HG03159 (cell line): ENCODE measurements around the gene TFDP1.

Source experiments
- ATAC-seq: cut with Tn5 transposase; IDR thresholded peaks from one replicate; pipeline ENCODE4 v1.9.1; 2021; ENCODE audit warnings: mild to moderate bottlenecking, moderate library complexity; ENCODE audit not compliant: unreplicated experiment

Gene TFDP1, protein sequence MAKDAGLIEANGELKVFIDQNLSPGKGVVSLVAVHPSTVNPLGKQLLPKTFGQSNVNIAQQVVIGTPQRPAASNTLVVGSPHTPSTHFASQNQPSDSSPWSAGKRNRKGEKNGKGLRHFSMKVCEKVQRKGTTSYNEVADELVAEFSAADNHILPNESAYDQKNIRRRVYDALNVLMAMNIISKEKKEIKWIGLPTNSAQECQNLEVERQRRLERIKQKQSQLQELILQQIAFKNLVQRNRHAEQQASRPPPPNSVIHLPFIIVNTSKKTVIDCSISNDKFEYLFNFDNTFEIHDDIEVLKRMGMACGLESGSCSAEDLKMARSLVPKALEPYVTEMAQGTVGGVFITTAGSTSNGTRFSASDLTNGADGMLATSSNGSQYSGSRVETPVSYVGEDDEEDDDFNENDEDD

DNA sequence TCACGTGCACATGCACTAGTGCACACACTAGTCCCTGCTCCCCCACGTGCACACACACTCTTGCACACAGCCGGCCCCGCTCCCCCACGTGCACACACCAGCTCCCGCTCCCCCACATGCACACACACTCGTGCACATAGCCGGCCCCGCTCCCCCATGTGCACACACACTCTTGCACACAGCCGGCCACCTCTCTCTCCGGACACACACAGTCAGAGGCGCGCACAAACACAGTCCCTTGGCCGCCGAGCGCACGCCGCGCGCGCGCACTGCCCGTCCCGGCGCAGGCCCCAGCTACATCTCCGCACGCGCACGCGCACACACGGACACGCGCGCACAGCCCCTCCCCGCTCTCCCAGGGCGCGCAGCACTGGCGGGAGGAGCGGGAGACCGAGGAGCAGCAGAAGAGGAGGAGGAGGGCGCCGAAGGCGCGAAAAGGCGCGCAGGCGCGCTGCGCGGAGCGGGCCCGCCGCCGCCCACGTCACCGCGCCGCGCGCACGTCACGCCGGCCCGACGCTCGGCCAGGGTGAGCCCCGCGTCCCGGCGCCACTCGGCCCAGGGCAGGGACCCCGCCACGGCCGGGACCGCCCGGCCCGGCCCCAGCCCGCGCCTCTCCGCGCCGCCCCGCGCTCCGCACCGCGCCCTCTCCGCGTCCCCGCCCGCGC is at the start of gene TFDP1:
Gene TFDP1, plus strand, starts transcription at position 549 of the 665 bp plus-strand sequence. CDS start 1,085 bp downstream, outside the sequence.
- ATAC-seq = peak; percentile 83

DNA sequence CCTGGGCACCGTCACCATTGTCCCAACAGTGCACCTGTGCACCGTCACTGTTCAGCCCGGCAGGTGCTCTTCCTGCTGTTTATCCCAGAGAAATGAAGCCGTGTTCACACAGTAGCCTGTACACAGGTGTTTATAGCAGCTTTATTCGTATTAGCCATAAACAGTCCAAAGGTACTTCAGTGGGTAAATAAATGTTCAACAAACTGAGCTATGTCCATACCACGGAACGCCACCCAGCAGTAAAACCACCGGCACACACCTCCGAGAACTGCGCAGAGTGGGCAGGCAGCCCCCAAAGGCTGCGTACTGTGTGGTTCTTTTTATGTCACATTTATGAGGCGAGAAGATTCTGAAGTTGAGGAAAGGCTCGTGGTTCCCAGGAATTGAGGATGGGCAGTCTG is 49.2 kb upstream of the TFDP1 start:
- no peak for ATAC-seq

DNA sequence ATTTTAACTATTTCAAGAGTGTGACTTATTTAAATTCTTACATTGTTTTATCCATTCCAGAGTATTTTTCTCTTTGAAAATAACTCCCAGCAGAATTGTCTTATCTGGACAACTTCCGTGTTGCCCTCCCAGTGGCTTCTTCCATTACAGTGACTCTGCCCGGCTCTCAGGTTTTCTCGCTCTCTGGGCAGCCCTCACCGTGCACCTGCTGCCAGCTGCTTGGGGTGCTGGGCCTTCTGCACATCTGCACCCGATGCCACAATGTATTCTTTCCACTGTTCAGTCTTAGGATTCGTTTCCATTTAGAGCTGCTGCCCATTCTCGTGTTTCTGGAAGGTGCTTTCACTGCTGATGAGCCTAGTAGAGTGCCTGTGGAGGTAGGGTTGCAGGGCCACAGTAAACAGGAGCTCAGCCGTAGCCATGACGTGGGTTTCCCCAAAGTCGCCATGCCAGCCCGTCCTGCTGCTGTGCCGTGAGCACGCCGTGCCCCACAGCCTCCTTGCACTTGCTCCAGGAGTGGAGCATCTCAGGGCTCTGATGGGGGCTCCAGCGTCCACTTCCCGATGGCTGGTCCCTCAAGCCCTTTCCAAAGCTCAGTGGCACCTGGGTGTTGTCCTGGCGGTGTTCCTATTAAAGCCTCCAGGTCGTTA is 48.0 kb upstream of the TFDP1 start:
- no peak for ATAC-seq

DNA sequence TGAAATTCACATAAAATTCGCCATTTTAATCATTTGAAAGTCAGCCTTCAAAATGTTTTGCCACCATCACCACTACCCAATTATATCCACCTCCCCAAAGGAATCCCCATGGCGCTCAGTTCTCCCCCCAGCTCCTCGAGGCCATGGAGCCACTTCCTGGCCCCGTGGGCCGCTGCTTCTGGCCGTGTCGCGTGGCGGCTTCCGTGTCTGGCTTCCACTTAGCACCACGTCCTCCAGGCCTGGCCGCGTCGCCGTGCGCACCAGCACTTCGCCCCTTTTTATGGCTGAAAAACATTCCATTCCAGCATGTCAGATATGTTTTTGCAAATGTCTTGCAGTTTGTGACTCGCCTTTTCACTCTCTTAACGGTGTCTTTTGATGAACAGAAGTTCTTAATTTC is 47.3 kb upstream of the TFDP1 start:
- ATAC-seq = no peak

DNA sequence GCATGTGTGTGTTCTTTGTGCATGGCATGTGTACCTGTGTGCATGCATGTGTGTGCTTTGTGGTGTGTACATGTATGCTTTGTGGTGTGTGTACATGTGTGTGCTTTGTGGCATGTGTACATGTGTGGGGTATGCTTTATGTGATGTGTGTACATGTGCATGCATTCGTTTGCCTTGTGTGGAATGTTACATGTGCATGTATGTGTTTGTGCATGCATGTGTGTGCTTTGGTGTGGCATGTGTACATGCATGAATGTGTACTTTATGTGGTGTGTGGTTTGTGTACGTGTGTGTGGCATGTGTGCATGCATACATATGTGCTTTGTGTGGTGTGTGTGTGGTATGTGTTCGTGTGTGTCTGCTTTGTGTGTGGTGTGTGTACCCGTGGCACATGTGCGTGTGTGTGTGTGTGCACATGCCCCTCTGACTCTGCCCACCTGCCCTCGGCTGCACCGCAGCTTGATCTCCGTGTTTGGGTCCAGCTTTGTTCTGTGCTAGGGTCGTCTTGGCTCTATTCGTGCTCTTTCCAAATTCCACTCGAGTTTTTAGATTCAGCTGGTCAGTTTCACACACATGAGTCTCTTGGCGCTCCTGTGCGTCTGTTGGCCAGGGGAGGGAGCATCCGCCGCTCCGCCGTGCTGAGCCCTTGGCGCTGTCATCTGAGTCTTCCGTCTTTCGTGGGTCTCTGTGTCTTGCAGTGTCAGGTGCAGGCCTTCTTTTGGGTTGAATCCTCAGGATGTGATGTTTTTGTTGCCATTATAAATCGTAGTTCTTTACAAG is 46.5 kb upstream of the TFDP1 start:
- ATAC-seq = no peak

DNA sequence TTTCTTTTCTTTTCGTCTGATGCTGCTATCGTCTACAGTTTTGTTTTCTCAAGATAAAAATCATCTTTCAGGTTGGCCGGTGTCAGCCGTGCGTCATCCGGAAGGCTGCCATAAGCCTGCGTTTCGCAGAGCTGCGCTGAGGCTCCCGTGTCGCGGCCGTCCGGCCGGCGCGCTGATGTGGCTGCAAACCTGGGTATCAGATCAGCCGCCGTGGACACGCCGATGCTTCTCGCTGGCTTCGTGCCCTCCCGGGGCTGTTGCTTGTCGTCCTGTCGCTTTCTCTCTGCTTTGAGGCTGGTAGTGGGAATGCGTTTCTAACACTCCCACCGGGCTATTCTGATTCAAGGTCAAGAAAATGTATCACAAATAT is 45.9 kb upstream of the TFDP1 start:
- ATAC-seq = no peak

DNA sequence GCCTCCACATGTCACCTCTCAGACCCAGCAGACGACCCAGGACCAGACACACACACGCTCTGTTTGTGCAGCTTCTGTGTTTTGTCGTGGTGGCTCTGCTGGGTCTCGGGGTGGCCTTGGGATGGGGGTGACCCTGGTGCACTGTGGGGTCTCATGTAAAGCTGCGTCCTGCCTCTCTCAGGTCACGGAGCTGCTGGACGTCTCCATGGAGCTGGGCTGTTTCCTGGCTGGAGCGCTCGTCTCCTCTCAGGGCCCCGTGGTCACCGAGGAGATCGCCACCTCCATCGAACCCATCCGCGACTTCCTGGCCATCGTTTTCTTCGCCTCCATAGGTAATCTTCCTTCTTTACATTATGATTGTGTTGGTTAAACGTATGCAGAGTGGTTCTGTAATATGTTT is 45.4 kb upstream of the TFDP1 start:
- ATAC-seq = no peak

DNA sequence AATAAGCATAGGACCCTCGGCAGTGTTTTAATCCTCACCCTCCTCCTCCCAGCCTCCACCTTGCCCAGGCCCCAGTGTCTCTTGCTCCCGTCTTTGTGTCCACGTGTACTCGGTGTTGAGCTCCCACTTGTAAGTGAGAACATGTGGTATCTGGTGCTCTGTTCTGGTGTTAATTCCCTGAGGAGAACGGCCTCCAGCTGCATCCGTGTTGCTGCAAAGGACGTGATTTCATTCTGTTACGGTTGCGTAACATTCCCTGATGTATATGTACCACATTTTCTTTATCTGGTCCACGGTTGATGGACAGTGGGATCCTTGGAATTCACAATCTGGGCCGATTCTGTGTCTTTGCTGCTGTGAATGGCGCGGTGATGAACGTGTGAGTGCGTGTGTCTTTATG is 44.7 kb upstream of the TFDP1 start:
- ATAC-seq = no peak

DNA sequence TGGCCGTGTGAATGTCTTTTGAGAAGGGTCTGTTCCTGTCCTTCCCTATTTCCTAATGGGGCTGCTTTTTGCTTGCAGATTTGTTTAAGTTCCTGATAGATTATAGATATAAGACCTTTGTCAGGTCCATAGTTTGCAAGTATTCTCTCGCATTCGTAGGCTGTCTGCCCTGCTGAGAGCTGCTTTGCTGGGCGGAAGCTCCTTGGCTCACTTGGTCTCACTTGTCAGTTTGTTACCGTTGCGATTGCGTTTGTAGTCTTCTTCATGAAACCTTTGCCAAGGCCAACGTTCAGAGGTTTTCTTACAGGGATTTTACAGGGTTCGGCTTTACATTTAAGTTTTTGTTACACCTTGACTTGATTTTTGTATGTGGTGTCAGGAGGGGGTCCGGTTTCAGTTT is 44.0 kb upstream of the TFDP1 start:
- no peak for ATAC-seq

DNA sequence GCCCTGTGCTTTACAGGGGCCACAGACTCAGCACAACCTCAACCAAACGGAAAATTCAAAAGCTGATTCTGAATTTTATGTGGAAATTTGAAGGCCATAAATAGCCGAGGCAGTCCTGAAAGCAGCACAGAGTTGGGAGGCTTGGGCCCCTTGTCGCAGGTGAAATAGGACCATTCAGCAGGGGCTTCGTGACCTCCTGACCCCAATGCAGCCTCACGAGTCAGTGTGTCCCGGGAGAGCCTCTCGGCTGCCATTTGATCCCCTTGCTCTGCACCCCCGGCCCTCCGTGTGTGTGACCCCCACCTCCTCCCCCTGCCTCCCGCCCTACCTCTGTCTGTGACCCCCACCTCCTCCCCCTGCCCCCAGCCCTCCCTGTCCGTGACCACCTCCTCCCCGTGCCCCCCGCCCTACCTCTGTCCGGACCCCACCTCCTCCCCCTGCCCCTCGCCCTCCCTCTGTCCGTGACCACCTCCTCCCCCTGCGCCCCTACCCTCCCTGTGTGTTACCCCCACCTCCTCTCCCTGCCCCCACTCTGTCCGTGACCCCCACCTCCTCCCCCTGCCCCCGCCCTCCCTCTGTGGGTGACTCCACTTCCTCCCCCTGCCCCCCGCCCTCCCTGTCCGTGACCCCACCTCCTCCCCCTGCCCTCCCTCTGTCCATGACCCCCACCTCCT is 41.7 kb upstream of the TFDP1 start:
- ATAC-seq = no peak

DNA sequence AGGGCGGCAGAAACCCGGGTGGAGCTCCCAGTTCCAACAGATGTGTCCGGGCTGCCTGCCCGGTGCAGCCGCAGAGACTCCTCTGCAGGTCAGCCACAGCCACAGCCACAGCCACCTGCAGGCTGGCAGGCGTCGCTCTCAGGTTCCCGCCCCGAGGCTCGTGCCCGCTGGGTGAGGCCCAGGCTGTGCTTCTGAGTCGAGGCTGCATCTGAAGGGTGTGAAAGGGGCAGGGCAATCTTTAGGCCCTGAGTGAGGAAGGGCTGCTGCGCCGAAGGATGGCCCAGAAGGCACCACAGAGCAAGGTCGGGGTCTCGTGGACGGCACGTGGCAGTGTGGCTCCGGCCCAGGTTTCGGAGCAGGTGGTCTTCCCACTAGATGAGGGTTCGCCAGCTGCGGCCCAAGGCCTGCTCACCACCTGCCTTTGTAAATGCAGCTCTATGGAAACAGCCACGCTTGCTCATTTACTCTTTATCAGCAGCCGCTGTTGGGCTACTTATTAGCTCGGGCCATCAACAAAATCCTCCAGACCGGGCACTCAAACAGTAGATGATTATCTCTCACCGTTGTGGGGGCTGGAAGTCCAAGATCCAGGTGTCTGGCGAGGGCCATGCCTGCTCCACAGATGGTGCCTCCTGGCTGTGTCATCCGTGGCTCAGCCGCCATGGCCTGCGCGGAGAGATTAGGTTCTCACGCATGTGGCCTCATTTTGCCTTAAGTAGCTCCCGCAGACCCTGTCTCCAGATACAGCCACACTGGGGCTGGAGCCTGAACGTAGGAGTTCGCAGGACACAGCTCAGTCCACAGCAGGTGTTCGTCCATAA is 40.3 kb upstream of the TFDP1 start:
- no peak for ATAC-seq

DNA sequence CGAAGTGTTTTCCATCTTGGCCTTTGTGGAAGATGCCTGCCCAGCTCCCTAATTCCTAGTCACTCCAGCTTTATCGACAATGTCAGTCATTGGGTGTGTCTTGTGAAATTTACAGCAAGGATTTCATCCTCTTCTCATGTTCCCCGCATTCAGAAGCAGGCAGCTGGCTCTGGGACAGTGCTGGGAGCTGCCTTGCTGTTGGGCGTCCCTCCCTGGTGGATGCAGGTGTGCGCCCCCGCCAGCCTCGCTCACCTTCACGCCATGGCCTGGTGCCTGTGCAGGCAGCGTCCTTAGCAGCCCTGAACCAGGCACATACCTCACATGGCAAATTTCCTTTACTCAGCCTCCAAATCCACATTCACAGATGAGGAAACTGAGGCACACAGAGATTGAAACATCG is 39.7 kb upstream of the TFDP1 start:
- no peak for ATAC-seq

DNA sequence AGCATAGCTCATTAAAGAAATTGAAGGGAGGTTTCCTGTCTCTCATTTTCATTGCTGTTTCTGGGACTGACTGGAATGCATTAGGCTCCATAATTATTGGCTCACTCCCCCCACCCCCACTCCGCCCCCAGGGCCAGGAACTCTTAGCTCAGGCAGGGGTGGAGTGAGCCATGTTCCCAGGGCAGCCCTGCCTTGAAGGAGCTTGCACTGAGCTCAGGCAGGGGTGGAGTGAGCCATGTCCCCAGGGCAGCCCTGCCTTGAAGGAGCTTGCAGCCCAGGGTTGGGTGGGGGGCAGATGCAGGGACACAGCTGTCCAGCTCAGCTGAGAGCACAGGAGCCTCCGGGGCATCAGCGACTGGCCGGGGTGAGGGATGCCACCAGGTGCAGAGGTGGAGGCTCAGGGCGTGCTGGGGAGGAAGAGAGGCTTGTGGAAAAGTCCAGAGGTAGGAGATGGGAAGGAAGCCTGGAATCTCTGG is 39.1 kb upstream of the TFDP1 start:
- no peak for ATAC-seq

DNA sequence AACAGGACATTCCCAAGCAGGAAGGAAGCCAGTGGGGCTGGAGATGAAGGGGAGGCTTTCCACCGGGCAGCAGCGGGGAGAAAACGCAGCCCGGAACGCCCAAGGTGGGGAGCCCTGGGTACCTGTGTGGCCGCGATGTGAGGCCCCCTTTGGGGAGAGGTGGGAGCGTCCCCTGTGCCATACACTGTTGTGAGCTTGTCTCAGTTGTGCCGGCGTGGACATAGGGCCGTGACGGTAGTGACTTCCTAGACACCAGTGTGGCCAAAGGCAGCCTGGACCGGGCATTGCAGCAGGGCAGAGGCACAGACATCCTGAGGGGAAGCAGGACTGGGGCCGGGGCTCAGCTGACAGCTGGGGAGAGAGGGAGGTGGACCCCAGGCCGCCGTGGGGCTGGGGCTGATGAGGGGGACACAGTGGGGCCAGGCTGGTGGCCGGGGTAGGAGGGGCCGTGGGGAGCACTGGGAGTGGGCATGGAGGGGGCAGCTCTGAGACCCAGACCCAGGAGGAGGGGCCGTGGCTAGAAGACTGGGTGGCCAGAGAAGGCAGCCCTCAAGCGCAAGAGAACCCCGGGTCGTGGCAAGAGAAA is 38.5 kb upstream of the TFDP1 start:
- ATAC-seq = no peak

DNA sequence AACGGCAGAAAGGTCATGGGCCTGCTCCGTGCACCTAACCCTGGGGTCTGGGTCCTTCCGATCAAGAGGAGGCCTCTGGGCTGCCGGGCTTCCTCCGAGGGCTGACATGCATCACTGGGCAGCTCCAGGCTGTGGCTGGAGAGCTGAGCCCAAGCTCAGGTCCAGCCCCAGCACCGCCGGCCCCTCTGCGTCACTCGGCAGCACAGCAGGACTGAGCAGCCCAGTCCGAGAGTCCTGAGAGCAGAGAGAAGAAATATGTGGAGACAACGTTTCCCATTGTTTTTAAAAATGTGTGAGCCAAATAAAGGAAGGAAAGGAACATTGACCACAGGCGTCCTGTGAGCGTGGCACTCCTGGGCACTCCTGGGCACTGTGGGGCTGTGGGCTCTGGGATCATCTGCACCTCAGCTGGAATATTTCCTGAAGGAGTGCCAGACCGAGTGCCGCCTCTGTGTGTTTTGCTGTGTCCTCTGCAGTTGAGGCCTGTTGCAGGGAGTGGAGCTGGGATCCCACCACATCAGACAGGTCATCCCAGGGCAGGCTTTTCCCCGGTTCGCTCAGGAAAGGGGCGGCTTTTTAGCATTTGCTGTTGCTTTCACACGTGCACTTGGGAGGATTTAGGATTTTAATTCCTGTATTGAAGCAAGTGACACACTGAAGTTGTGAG is 37.8 kb upstream of the TFDP1 start:
- ATAC-seq = no peak

DNA sequence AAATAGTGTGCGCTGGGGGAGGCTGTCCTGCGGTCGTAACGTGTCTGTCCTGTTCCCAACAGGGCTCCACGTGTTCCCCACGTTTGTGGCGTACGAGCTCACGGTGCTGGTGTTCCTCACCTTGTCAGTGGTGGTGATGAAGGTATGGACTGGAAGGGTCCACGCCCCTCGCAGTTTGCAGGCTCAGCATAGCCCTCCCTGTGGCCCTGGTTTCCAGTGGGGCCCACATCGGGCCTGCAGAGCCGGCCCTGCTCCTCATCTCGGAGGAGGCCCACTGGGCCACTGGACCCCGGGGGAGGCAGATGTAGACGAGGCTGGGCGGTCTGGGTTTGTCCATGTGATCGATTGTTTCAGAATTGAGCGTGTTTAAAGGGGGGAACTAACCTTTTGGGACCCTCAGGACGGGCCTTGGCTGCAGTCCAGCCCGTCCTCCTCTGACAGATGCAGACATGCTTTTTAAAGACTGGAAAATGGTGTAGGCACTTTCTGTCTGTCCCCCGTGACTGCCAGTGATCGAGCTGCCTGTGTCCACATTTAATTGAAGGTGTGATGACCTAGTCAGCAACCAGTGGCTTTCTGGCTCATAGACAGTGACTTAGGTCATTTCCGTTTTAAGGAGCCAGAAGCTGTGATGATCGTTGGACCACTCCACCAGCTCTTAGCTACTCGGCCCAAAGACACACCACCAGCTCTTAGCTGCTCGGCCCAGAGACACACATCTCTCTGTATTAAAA is 37.1 kb upstream of the TFDP1 start:
- no peak for ATAC-seq

DNA sequence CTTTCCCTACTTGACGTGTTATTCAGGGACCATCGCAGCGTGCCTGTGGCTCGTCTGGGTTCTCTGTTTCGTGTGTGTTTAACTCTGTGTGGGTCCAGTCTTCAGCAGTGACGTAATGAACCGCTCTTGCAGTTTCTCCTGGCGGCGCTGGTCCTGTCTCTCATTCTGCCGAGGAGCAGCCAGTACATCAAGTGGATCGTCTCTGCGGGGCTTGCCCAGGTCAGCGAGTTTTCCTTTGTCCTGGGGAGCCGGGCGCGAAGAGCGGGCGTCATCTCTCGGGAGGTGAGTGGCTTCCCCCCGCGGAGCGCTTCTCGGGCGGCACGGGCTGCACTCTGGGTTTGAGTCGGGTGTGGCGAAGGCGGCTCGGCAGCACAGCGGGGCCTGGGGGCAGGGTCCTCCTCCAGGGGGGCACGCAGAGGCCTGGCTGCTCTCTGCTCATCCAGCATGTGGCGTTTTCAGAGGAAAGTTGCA is 36.3 kb upstream of the TFDP1 start:
- no peak for ATAC-seq
